Neural progenitor cell (in vitro differentiated cells): ENCODE results near the gene TRAP1.

ENCODE experiments used
- CTCF ChIP-seq: fragments of 200-600 bp; sonication (generic); IDR thresholded peaks from 2 replicates; pipeline ENCODE4 v1.5.1; 2017; ENCODE audit warnings: antibody characterized with exemption, mild to moderate bottlenecking
- EZH2 ChIP-seq: fragments of 200-600 bp; sonication (generic); IDR thresholded peaks from 2 replicates; pipeline ENCODE4 v1.6.1; 2017; ENCODE audit warnings: antibody characterized with exemption, mild to moderate bottlenecking, moderate library complexity
- EZH2phosphoT487 ChIP-seq: fragments of 200-600 bp; sonication (generic); IDR thresholded peaks from 2 replicates; pipeline ENCODE4 v1.6.1; 2017; ENCODE audit warnings: antibody characterized with exemption

- no peak for TF ChIP-seq CTCF
- no peak for TF ChIP-seq EZH2
- no peak for TF ChIP-seq EZH2phosphoT487
These were observed 14.0 kb upstream of the TRAP1 start for GRCh38 chr16:3731126-3731935.
